Stimulated activated CD8-positive, alpha-beta memory T cell treated with anti-CD3 and anti-CD28 coated beads, Interleukin-7, amount 100 ng/mL, for 1 hour (primary cell): ENCODE measurements around the gene EEF1G.
"Not testable (repeated sequence)": the region's sequence is repeated elsewhere in the genome, so short reads cannot be mapped to it uniquely, and the experiment has no call there.

ENCODE experiments used
- DNase-seq, 2 donors: peaks; one replicate each; pipeline ENCODE4 v3.0.0-alpha.2; 2020; ENCODE audit warnings: low read depth in 2 of 2

Gene EEF1G

DNA sequence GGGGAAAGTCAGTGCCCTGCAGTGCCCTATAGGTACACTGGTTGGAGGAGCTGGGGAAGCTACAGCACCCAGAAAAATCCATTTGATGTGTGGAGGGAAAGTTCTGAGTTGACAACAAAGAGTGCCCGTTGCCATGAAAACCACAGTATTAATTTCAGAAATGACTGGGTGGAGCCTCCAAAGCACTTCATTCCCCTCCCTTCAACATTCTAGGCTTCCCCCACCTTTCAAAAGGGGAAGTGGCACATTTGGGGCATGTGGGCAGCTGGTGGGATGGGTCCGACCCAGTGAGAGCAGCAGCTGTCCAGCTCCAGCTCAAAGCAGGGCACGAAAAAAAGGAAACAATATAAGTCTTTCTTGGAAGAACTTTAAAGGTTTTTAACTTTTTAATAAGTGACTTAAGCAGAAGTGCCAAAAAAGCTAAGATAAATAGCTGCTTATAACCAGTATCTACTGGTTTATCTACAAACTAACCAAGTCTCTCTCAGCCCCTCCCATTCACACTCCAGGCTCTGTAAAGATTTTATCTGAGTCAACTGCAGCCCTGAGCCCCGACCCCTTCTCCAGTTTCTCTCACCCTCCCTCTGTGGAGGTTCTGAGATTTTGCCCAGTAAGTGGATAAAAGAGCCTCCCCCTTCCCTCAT, 18.1 kb downstream of the EEF1G start:
- no peak for DNase-seq

DNA sequence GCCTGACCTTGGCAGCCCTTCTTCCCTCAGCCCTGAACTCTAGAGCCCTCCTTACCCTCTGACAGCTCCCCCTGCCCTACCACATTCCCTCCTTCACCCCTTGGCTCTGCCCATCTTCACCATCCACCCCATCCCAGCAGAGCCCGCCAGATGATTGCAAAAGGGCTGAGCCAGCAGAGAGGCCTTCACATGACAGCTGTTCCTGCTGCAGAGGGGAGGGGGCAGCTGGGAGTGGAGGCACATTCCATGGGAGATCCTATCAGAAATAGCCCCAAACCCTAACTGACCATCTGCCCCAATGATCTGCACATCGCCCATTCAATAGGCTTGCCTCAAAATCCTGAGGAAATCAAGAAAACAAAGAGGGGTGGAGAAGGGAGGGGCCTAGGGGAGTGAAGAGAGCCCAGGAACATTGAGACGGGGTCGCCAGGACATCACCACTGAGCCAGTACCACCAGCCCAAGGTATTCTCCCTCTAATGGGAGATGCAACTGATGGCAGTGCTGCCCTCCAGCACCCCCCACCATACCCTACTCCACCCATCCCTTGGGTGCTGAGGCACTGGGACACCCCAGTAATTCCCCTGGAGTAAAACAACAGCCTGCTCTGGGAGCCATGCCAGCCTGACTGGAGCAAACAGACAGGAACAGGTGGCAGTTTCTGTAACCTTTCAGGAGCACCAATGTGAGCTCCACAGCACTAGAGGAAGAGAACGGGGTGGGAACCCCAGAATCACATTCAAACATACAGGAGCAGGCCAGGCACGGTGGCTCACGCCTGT, 19.1 kb downstream of the EEF1G start:
- no peak for DNase-seq

DNA sequence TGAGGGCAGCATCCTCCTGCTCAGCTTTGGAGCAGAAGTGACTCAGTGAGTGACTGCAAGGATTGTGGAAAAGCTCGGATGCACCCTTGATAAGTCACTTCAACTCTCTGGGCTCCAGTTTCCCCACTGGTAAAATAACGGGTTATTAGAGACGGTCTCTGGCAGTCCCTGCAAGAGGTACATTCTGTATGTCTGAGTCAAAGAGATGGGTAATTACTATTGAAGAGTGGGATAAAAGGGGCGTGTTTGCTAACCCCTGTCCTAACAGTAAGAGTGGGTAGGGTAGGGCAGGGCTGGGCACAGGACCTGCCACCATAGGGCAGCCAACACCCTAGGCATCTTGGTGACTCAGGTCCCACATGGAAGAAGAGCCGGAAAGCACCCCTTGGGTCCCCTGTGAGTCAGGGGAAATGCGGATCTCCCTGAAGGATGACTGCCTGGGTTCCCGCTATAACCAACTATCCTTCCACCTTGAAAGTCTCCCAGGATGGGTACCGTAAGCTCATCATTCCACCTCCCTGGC, 19.8 kb downstream of the EEF1G start:
- DNase-seq, result no peak

DNA sequence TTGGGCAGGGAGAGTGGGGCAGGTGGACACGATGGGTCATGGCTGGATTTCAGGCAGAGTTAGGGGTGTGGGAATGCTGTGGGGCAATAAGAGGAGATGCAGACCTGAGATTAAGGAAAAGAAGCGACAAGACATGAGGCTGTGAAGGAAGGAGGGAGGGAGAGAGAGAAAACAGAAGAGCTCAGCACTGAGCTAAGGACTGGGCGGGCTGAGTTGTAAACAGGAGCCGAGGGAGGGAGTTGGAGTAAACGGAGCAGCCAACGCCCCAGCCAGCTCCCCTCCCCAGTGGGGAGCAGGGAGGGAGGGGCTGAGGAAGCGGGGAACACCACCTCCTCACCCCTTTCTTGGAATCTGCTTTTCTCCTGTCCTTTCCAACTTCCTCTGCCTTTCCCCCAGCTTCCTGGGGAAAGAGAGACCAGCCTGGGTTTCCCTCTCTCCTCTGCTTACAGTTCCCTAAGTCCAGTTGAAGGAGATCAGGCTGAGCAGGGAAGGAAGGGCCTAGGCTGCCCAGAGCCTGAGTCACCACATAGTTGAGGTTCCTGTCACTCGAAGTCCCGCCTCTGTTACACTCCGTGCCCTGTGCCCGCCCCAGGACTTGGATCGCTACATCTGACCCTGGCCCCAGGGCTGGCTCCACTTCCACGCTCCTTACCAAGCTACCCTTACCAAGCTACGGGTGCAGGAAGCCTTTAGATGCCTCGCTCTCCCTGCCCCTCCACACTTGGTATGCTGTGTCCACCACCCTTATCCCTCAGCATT, 20.4 kb downstream of the EEF1G start:
- DNase-seq, result no peak

DNA sequence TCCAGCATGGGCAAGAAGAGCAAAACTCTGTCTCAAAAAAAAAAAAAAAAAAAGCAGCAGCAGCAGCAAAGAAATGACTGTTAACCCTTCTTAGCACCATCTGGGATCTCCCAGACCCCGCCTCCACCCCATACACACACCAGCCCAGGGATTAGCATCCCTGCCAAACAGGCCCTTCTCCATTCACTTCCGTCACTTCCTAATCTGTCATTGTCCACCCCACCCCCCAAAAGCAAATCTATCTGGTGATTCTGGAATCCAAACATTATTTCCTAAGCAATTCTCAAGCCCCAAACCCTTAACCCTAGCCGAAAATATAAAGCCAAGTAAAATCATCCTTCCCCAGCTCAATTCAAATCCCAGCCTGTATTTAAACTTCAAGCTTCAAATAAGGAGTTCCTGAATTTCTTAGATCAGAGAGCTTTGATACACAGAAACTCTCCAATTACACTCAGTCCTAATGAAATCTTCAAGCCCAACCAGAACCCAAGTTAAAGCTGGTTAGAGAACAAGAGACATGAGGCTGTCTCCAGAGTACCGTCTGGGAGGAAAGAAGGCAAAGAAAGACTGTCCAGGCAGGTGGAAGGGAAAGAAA, 21.1 kb downstream of the EEF1G start:
- no peak for DNase-seq

DNA sequence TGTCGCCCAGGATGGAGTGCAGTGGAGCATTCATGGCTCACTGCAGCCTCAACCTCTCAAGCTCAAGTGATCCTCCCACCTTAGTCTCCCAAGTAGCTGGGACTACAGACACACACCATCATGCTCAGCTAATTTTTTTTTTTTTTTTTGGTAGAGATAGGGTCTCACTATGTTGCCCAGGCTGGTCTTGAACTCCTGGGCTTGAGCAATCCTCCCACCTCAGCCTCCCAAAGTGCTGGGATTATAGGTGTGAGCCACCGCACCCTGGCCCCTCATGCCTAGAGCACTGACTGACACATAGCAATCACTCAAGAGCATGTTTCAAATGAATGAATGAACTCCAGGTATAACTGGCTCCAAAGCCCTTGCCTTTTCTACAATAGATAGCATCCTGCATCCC, 23.2 kb downstream of the EEF1G start:
- not testable (repeated sequence) for DNase-seq

DNA sequence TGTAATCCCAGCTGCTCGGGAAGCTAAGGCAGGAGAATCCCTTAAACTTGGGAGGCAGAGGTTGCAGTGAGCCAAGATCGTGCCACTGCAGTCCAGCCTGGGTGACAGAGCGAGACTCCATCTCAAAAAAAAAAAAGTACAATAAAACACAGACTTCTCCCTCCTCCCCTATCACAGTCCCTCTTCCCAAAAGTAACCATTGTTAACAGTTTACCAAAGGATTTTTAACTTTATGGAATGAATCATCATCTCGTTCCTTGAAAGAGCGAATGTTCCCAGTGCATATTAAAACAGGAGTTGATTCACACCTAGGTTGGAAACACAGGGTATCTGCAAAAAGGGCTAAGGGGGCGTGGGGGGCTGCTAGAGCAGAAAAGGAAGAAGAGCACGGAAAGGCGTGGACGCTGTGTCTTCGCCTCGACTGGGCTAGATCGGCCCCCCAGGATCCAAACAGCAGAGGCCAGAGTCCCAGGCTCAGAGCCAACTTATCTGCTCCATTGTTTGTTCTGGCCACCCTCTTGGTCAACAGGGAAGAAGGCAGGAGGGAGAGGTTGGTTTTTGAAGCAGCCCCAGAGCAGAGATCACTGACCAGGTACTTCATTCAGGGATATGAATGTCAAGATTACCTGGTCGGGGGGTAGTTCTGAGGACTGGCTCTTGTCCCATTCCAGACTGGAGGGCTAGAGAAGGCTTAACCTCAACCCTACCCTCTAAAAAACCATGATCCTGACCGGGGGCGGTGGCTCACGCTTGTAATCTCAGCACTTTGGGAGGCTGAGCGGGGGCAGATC, 25.0 kb downstream of the EEF1G start:
- no peak for DNase-seq

DNA sequence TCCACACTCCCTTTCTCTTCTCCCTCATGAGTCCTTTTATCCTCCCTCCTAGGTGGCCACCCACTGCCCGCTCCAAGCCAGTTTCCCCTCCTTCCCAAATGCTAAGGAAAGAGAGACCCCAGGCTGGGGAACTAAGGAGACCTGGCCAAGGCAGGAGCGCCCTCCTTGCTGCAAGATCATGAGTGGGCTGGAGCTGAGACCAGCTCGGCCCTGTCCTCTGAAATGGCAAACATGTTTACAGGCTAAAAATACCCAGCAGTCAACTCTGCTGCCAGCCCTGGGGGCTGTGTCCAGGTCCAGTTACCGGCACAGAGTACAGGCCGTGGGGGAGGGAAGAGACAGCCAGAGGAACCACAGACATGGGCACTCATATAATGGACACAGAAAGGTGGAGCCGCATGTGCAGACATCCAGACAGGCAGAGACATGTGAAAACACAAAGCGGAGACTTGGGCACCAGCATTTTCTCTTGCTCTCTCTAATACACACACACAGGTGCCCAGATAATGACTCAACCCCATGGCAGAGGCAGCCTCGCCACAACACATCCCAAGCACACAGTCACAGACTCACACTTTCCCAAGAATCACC, 25.9 kb downstream of the EEF1G start:
- DNase-seq, result no peak

DNA sequence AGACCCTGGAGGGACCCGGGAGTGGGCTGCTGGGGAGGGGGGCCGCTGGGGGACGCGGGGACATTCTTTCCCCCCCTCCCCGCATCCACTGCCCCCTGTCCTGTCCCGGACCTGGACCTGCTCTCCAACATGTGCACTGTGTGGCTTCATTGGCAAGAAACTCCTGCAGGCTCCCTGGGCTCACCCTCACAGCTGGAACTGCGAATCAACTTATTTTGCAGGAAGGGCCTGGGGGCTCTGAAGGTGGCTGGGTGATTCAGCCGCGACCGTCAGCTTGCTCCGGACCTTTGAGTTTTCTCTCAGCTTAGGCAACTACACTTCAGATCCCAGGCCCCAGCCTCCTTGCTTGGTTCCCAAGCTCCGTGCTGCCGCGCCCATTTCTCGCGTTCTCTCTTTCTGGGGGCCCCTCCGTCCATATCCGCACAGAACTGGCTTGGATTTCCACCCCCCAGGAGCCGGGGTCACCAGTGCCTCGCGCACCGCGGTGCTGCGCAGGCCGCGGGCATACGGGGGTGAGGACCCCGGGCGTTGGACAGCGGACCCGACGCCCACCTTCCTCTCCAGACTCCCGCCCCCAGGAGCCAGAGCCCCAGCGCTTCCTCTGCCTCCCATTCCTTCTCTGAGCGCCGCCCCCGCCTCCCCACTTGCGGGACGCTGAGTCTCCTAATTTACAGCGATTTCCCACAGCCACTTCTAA, 26.6 kb downstream of the EEF1G start:
- no peak for DNase-seq

DNA sequence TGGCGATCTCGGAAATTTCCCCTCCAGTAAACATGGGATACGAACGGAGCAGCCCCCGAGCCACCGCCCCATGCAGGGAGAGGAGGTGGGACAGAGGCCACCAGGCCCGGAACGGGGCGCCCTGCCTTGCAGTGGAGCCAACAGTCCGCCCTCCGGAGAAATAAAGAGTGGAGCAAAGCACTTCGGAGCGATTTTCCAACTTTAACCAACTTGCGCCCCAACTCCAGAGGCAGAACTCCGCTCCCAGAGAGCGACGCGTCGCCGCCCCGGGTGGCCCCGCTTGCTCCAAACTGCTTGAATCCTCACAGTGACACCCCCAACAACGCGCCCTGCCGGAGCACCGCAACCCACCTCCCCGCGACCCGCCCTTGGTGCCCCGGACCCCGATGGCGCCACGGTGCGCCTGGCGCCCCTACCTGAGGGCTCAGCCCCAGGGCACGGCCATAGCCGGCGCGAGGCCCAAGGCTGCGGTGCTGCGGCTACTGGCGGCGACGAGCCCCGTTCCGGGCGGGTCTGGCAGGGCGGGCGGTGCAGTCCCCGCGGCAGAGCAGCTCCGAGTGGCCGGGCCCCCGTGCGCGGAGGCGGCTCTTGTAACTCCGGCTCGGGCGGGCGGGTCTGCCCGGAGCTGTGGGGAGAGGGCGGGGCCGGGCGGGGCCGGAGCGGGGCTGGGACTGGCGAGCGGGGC, 27.3 kb downstream of the EEF1G start, which contains the start of gene AHNAK:
AHNAK (minus strand) TSS at position 563 of the 685 bp plus-strand sequence. CDS start 10,708 bp downstream, outside the sequence.
- no peak for DNase-seq

DNA sequence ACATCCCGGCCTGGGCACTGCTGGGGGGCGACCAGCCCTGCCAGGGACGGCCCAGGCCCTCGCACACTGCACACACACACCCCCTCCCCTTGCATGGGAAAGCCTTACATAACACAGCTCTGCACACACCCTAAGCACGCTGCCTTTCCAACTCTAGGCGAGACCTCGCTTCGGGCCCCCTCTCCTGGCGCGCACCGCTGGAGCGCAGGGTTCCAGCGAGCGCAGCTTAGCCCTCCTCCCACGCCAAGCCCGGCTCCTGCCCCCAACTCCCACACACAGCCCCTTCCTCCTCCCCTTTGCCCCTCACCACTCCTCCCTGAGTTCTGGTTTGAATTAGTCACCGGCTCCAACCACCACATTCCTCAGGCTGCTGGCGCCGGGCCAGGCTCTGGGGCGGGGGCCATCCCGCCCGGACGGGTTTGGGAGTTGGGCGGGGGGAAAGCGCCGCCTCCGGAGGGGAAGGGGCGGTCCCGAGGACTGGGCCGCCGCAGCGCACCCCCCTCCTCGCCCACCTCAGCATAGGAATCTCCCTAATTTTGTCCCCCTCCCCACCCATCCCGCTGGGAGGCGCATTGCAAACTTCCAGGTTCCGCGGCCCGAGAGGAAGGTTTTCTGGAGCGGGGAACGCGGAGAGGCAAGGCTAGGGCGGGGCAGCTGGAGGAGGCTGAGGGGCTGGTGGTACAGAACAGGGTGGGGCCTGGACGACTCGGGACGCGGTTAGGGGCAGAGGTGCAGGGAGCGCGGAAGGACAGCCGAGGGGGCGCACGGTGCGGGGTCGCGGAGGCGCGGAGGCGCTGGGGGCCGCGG, 28.1 kb downstream of the EEF1G start:
- no peak for DNase-seq

DNA sequence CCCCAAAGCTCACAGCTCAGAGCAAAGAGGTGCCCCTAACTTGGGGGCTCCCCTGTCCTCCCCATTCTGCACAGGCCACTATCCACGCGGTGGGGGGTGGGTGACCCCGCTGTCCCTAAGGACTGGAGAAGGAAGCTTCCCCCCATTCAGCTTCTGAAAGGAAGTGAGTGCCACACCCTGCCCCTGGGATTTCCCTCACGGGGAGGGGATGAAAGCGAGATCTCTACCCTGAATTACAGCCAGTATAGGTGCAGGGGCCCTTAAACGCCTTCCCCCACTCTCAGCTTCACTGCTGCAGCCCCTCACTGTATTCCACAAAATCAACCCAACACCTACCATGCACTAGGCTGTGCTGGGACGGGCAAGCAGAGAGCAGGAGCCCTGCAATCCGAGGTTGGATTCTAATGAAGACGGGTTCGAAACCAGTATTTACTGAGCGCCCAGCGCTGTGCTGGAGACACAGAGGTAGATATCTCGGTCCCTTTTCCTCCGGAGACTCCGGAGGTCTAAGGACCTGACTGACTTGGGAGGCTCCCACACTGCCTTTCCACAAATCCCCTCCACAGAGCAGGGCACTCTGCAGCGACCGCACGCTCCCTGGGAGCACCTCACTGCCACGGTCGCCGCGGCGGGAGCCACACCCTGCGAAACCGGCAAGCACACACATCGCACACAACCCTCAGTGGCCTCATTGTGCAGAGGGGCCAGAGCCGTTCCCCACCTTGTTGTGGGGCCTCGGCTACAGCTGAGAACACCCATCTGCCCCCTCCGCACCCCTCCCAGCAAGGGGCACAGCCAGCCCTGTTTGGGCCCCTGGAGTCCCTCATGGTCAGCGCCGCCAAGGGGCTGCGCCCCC, 28.9 kb downstream of the EEF1G start:
- DNase-seq, result no peak

DNA sequence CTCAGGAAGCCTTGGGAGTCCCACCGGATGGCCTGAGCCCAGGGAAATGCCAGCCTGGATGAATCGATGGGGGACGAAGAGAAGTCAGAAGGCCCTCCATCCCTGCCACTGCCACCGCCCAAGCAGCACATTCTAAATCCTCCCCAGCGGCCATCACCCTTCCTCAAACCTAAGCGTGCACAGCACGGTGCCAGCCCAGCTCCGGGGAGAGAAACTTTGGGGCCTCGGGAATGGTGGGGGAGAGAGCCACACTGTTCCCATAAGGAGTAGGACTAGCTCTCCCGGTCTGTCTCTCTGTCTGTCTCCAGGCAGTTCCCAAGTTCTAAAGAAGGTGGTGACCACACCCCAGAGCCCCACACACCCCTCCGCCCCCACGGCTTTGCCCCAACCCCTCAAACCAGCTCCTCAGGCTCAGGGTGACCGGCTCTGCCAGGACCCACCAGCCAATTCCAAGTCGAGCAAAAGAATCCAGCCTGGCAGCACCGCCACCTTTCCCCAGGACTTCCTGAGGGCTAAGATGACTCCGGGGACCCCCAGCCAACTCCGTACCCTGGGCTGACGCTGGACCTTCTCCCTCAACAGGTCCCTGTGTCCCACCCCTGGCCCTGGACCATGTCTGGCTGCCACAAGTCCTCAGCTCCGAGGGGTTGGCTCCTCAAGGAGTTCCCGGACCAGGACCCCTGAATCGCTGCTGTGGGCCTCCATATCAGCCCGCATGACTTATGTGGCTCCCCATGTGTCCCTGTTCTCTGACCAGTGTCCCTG, 29.8 kb downstream of the EEF1G start:
- DNase-seq, result no peak

DNA sequence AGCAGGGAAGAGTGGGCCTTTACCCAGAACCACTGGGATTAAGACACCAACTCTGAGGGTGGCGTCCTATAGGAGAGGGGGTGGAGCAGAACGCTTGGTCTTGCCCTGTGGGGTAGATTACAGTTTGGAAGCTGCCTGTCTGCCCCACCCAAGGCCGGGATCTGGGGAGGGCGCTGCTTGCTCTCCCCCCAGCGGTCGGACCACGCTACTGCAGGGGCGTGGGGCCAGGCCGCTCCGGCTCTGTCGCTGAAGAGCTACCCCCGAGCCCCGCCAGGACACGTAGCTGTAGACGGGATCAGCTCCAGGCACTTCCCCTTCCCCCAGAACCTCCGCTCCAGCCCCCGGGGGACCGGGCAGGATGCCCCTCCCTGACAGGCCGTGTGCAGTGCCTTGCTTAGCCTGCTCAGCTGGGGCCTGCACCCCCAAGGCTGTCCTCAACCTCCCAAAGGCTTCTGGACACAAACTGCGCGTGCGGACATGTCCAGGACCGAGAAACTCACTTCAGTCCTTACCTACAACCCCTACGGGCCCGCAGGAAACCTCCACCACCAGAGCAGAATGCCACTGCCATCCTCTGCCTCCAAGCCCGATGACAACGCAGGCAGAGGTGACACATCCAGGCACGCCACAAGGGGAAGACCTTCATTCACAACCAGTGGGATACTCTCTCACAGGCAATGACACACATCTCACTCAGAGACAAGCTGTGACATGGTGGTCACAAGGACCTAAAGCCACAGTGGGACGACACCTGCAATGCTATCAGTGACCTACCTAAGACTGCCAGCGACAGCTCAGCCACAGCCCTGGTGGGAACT, 30.7 kb downstream of the EEF1G start:
- no peak for DNase-seq

DNA sequence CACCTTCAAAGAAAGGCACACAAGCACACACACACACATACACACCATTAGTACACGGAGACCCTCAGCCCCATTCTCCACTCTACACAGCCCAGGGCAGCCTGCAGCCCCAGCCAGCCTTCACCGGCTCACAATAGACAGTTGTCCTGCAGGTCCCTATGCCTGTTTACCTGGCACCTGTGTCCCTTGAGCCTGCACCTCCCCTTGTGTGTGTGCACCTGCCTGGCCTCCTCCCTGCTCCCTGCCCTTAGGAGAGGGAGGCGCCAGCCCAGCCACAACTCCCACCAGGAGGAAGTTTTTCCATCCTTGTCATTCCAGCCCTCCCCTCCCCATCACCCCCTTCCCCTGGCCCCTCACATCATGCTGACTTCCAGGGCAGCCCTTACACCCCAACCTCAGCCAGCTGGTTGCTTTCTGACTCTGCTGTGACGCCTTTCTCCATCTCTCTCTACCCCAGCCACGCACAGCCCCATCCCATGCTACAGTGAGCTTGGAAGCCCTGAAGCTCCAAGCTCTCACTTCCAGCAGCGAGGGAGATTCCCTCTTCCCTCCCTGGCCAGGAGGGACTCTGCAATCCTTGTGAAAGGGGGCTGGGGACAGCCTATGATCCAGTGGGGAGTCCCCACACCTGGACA, 31.5 kb downstream of the EEF1G start:
- DNase-seq, result no peak
